WTC11 (cell line): ENCODE results near the gene HAGHL. TPM values are rescaled to one million over a fixed set of nuclear protein-coding genes. Genes with fewer than 3 reads are reported as not detected.

Source experiments
- ATAC-seq: fragments of 200-7000 bp; cut with Tn5 transposase; 2 replicates; pipeline ENCODE4 v1.10.0; 2021; ENCODE audit warnings: mild to moderate bottlenecking, moderate library complexity
- CTCF ChIA-PET: fragments of 300-600 bp; sonication (Branson Sonifier 250); formaldehyde crosslinking; loops from one replicate; lab custom pipeline; 2021; ENCODE audit warnings: antibody characterized with exemption; lab: Charles Lee
- POLR2A ChIA-PET: fragments of 350-600 bp; sonication (Branson Sonifier 250); formaldehyde crosslinking; loops from one replicate; lab custom pipeline; 2021; ENCODE audit warnings: antibody characterized with exemption; lab: Charles Lee
- DNase-seq: peaks from one replicate; pipeline ENCODE4 v3.0.0; 2021; ENCODE audit warnings: low spot score
- H3K27ac Mint-ChIP-seq: 2 replicates; pipeline ENCODE4 v1.8.0; 2021; ENCODE audit warnings: mixed read lengths
- H3K27me3 Mint-ChIP-seq: 2 replicates; pipeline ENCODE4 v1.8.0; 2021; ENCODE audit warnings: low read depth, mild to moderate bottlenecking, moderate library complexity, mixed read lengths
- H3K36me3 Mint-ChIP-seq: 2 replicates; pipeline ENCODE4 v1.8.0; 2021; ENCODE audit warnings: mixed read lengths
- H3K4me1 Mint-ChIP-seq: 2 replicates; pipeline ENCODE4 v1.8.0; 2022; ENCODE audit warnings: mixed read lengths
- H3K4me3 Mint-ChIP-seq: 2 replicates; pipeline ENCODE4 v1.8.0; 2021; ENCODE audit warnings: mild to moderate bottlenecking, moderate library complexity, mixed read lengths
- H3K9me3 Mint-ChIP-seq: 2 replicates; pipeline ENCODE4 v1.8.0; 2021; ENCODE audit warnings: mixed read lengths
- ATF1 ChIP-seq: sonication (generic); formaldehyde crosslinking; IDR thresholded peaks from 2 replicates; pipeline ENCODE4 v1.8.1; 2023; ENCODE audit warnings: mild to moderate bottlenecking, moderate library complexity, missing genetic modification reagents
- CBFB ChIP-seq: sonication (generic); formaldehyde crosslinking; IDR thresholded peaks from 2 replicates; pipeline ENCODE4 v1.8.1; 2022; ENCODE audit warnings: mild to moderate bottlenecking, low read depth, missing genetic modification reagents
- CREB1 ChIP-seq: sonication (generic); formaldehyde crosslinking; IDR thresholded peaks from 2 replicates; pipeline ENCODE4 v1.8.0; 2023; ENCODE audit warnings: mild to moderate bottlenecking, missing genetic modification reagents
- CREM ChIP-seq: sonication (generic); formaldehyde crosslinking; IDR thresholded peaks from 2 replicates; pipeline ENCODE4 v1.8.1; 2022; ENCODE audit warnings: mild to moderate bottlenecking, missing genetic modification reagents, moderate library complexity
- CTCF ChIP-seq: fragments of 200-600 bp; IDR thresholded peaks from 2 replicates; pipeline ENCODE4 v1.8.0; 2022; ENCODE audit warnings: antibody characterized with exemption
- E2F4 ChIP-seq: sonication (generic); formaldehyde crosslinking; IDR thresholded peaks from 2 replicates; pipeline ENCODE4 v1.8.1; 2022; ENCODE audit warnings: low read depth, mild to moderate bottlenecking, moderate library complexity, missing genetic modification reagents, borderline replicate concordance
- EMX1 ChIP-seq: fragments of 250-450 bp; sonication (Bioruptor Pico); IDR thresholded peaks from 2 replicates; pipeline ENCODE4 v1.8.0; 2021; ENCODE audit warnings: mild to moderate bottlenecking
- ESRRA ChIP-seq: sonication (generic); formaldehyde crosslinking; IDR thresholded peaks from 2 replicates; pipeline ENCODE4 v1.8.1; 2022; ENCODE audit warnings: mild to moderate bottlenecking, missing genetic modification reagents, borderline replicate concordance
- ETV6 ChIP-seq: sonication (generic); formaldehyde crosslinking; IDR thresholded peaks from 2 replicates; pipeline ENCODE4 v1.8.1; 2022; ENCODE audit warnings: mild to moderate bottlenecking, missing genetic modification reagents
- FOXK1 ChIP-seq: sonication (generic); formaldehyde crosslinking; IDR thresholded peaks from 2 replicates; pipeline ENCODE4 v1.8.0; 2022; ENCODE audit warnings: mild to moderate bottlenecking, moderate library complexity, missing genetic modification reagents
- GABPB1 ChIP-seq: sonication (generic); formaldehyde crosslinking; IDR thresholded peaks from 2 replicates; pipeline ENCODE4 v1.8.1; 2023; ENCODE audit warnings: mild to moderate bottlenecking, missing genetic modification reagents
- GTF2I ChIP-seq: fragments of 250-450 bp; sonication (Bioruptor Pico); conservative IDR thresholded peaks from 2 replicates; pipeline ENCODE4 v1.4.0; 2021; ENCODE audit warnings: mild to moderate bottlenecking
- HMGA2 ChIP-seq: fragments of 250-450 bp; sonication (Bioruptor Pico); IDR thresholded peaks from 2 replicates; pipeline ENCODE4 v1.4.0; 2021; ENCODE audit warnings: mild to moderate bottlenecking, moderate library complexity
- IRF2 ChIP-seq: sonication (generic); formaldehyde crosslinking; IDR thresholded peaks from 2 replicates; pipeline ENCODE4 v1.8.0; 2022; ENCODE audit warnings: low read depth, missing genetic modification reagents, borderline replicate concordance
- JAZF1 ChIP-seq: fragments of 250-450 bp; sonication (Bioruptor Pico); IDR thresholded peaks from 2 replicates; pipeline ENCODE4 v1.9.0; 2021; ENCODE audit warnings: moderate library complexity, mild to moderate bottlenecking, inconsistent platforms
- JUN ChIP-seq: sonication (generic); formaldehyde crosslinking; IDR thresholded peaks from 2 replicates; pipeline ENCODE4 v1.8.0; 2023; ENCODE audit warnings: mild to moderate bottlenecking, missing genetic modification reagents
- KAT7 ChIP-seq: sonication (generic); formaldehyde crosslinking; IDR thresholded peaks from 2 replicates; pipeline ENCODE4 v1.8.1; 2023; ENCODE audit warnings: missing genetic modification reagents, mild to moderate bottlenecking, borderline replicate concordance
- MXD4 ChIP-seq: fragments of 250-450 bp; sonication (Bioruptor Pico); IDR thresholded peaks from 2 replicates; pipeline ENCODE4 v1.8.0; 2021; ENCODE audit warnings: mild to moderate bottlenecking, moderate library complexity, borderline replicate concordance
- MYBL2 ChIP-seq: sonication (generic); formaldehyde crosslinking; IDR thresholded peaks from 2 replicates; pipeline ENCODE4 v1.8.1; 2023; ENCODE audit warnings: mild to moderate bottlenecking, moderate library complexity, missing genetic modification reagents
- NFATC4 ChIP-seq: fragments of 250-450 bp; sonication (Bioruptor Pico); IDR thresholded peaks from 2 replicates; pipeline ENCODE4 v1.9.0; 2021; ENCODE audit warnings: mild to moderate bottlenecking
- NR3C1 ChIP-seq: sonication (generic); formaldehyde crosslinking; conservative IDR thresholded peaks from 2 replicates; pipeline ENCODE4 v1.8.1; 2023; ENCODE audit warnings: low read depth, mild to moderate bottlenecking, missing genetic modification reagents
- TEAD1 ChIP-seq: sonication (generic); formaldehyde crosslinking; IDR thresholded peaks from 2 replicates; pipeline ENCODE4 v1.8.0; 2022; ENCODE audit warnings: mild to moderate bottlenecking, missing genetic modification reagents
- ZNF121 ChIP-seq: sonication (generic); formaldehyde crosslinking; IDR thresholded peaks from 2 replicates; pipeline ENCODE4 v1.8.0; 2023; ENCODE audit warnings: missing genetic modification reagents
- ZNF416 ChIP-seq: fragments of 250-450 bp; sonication (Bioruptor Pico); IDR thresholded peaks from 2 replicates; pipeline ENCODE4 v1.9.0; 2021; ENCODE audit warnings: mild to moderate bottlenecking, inconsistent platforms
- ZNF423 ChIP-seq: fragments of 250-450 bp; sonication (Bioruptor Pico); IDR thresholded peaks from 2 replicates; pipeline ENCODE4 v2.1.2; 2022; ENCODE audit warnings: mild to moderate bottlenecking, moderate library complexity
- ZNF671 ChIP-seq: fragments of 250-450 bp; sonication (Bioruptor Pico); IDR thresholded peaks from 2 replicates; pipeline ENCODE4 v1.8.0; 2021; ENCODE audit warnings: mild to moderate bottlenecking
- total RNA-seq: library from RNA; stranded (reverse); gene quantifications from 3 replicates; pipeline ENCODE4 v1.2.3, GENCODE V29; 2021
- TF ChIP-seq, protein P1 (sequence below): sonication (generic); formaldehyde crosslinking; IDR thresholded peaks from 2 replicates; pipeline ENCODE4 v1.8.1; 2023; ENCODE audit warnings: mild to moderate bottlenecking, missing genetic modification reagents, borderline replicate concordance
- TF ChIP-seq, protein P2 (sequence below): sonication (generic); formaldehyde crosslinking; IDR thresholded peaks from 2 replicates; pipeline ENCODE4 v1.8.1; 2022; ENCODE audit warnings: low read depth, missing genetic modification reagents, borderline replicate concordance
- TF ChIP-seq, protein P3 (sequence below): sonication (generic); formaldehyde crosslinking; IDR thresholded peaks from 2 replicates; pipeline ENCODE4 v1.8.0; 2022; ENCODE audit warnings: mild to moderate bottlenecking, missing genetic modification reagents
- TF ChIP-seq, protein P4 (sequence below): fragments of 250-450 bp; sonication (Bioruptor Pico); IDR thresholded peaks from 2 replicates; pipeline ENCODE4 v1.9.0; 2021; ENCODE audit warnings: mild to moderate bottlenecking

Gene HAGHL
- total RNA-seq, 1 experiment from 2014 or later, result 41.7 TPM

DNA sequence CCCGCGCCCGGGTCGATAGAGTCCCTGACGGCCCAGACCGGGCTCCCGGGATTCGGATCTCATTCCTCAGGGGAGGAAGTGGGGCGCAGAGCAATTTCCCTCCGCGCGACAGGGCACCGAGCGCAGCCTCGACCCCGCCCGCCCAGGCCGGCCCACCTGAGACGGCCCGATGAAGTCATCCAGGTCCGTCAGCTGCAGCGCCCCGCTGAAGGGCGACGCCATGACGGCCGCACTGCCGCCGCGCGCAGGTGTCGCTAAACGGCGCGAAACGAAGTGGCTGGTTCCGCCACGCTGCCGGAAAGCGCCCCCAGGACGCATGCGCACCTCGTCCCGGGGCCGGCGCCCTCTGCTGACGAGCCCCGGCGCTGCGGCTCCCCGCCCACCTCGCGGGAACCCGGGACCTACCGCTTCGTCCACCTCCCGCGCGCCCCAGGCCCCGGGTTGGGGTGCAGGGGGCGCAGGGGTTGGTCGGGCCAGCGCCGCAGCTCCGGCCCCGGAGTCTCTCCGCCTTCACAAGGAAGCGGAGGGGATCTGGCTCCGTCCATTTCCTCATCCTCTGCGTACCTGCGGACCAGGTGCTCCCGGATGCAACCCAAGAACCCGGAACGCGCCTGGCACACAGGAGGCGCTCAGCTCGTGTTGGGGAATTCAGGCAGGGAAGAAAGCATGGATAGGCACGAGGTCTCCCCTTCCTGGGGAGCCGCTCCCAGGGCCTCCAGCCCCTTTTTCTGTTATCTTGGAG lies 14.0 kb downstream of the HAGHL start, which contains the start of gene CIAO3:
Gene CIAO3 (minus strand): TSS at position 234 of the 742 bp plus-strand sequence. CDS start 12 bp downstream, at position 222.
- Mint-ChIP-seq H3K4me1 (peaks cover 15% of the 10 kb centered on the region), H3K4me3 (peak within 1 kb of the TSS; percentile 79), H3K36me3 (peaks cover 5% of the 10 kb centered on the region; the same call in 1 of the 2 replicates), H3K27me3 (no peaks in the 10 kb centered on the region), H3K27ac (peak within 1 kb of the TSS; percentile 78), H3K9me3 (no peaks in the 10 kb centered on the region)
- peak; percentile 93 for DNase-seq
- CTCF ChIA-PET, result interaction anchor here (0.5 to 3.8 kb wide), 30 partner anchors 8 to 1042 kb away, joined by 3 to 28 read pairs (median 4); partner anchors contain the start of genes ANTKMT, CCDC78, CHTF18 and HAGHL
- POLR2A ChIA-PET, result interaction anchor here (0.9 to 1.8 kb wide), 3 partner anchors 20 to 44 kb away, joined by 3 to 10 read pairs (median 4); partner anchors contain the start of genes ANTKMT and MSLN
- ATAC-seq, result peak; percentile 71
- TF ChIP-seq TEAD1 (peak; percentile 68; the same call in 1 of the 2 replicates), ETV6 (CRISPR knock-in tag) (peak; percentile 89; the same call in 1 of the 2 replicates), CBFB (CRISPR knock-in tag) (no peak), NFATC4 (CRISPR knock-in tag) (no peak), JAZF1 (CRISPR knock-in tag) (no peak), HMGA2 (no peak), NR3C1 (CRISPR knock-in tag) (no peak), MXD4 (CRISPR knock-in tag) (no peak), ZNF671 (CRISPR knock-in tag) (no peak), IRF2 (CRISPR knock-in tag) (no peak), EMX1 (no peak), GTF2I (CRISPR knock-in tag) (no peak), FOXK1 (peak; percentile 92), GABPB1 (CRISPR knock-in tag) (peak; percentile 79), CREB1 (0 out of 2 replicates have a peak, but pooled peaks have one; percentile 46), ZNF416 (no peak), CTCF (peak; percentile 79), ZNF121 (CRISPR knock-in tag) (no peak), JUN (CRISPR knock-in tag) (peak; percentile 55), MYBL2 (CRISPR knock-in tag) (peak; percentile 88), ATF1 (CRISPR knock-in tag) (no peak), CREM (CRISPR knock-in tag) (peak; percentile 94), ZNF423 (peak; percentile 82), E2F4 (CRISPR knock-in tag) (0 out of 2 replicates have a peak, but pooled peaks have one; percentile 18), KAT7 (CRISPR knock-in tag) (no peak), ESRRA (CRISPR knock-in tag) (peak; percentile 73; the same call in 1 of the 2 replicates)
- TF ChIP-seq, protein P1, sequence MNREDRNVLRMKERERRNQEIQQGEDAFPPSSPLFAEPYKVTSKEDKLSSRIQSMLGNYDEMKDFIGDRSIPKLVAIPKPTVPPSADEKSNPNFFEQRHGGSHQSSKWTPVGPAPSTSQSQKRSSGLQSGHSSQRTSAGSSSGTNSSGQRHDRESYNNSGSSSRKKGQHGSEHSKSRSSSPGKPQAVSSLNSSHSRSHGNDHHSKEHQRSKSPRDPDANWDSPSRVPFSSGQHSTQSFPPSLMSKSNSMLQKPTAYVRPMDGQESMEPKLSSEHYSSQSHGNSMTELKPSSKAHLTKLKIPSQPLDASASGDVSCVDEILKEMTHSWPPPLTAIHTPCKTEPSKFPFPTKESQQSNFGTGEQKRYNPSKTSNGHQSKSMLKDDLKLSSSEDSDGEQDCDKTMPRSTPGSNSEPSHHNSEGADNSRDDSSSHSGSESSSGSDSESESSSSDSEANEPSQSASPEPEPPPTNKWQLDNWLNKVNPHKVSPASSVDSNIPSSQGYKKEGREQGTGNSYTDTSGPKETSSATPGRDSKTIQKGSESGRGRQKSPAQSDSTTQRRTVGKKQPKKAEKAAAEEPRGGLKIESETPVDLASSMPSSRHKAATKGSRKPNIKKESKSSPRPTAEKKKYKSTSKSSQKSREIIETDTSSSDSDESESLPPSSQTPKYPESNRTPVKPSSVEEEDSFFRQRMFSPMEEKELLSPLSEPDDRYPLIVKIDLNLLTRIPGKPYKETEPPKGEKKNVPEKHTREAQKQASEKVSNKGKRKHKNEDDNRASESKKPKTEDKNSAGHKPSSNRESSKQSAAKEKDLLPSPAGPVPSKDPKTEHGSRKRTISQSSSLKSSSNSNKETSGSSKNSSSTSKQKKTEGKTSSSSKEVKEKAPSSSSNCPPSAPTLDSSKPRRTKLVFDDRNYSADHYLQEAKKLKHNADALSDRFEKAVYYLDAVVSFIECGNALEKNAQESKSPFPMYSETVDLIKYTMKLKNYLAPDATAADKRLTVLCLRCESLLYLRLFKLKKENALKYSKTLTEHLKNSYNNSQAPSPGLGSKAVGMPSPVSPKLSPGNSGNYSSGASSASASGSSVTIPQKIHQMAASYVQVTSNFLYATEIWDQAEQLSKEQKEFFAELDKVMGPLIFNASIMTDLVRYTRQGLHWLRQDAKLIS (CRISPR knock-in tag), result no peak
- TF ChIP-seq, protein P2, sequence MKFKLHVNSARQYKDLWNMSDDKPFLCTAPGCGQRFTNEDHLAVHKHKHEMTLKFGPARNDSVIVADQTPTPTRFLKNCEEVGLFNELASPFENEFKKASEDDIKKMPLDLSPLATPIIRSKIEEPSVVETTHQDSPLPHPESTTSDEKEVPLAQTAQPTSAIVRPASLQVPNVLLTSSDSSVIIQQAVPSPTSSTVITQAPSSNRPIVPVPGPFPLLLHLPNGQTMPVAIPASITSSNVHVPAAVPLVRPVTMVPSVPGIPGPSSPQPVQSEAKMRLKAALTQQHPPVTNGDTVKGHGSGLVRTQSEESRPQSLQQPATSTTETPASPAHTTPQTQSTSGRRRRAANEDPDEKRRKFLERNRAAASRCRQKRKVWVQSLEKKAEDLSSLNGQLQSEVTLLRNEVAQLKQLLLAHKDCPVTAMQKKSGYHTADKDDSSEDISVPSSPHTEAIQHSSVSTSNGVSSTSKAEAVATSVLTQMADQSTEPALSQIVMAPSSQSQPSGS, result peak; percentile 60; the same call in 1 of the 2 replicates
- TF ChIP-seq, protein P3, sequence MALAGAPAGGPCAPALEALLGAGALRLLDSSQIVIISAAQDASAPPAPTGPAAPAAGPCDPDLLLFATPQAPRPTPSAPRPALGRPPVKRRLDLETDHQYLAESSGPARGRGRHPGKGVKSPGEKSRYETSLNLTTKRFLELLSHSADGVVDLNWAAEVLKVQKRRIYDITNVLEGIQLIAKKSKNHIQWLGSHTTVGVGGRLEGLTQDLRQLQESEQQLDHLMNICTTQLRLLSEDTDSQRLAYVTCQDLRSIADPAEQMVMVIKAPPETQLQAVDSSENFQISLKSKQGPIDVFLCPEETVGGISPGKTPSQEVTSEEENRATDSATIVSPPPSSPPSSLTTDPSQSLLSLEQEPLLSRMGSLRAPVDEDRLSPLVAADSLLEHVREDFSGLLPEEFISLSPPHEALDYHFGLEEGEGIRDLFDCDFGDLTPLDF (CRISPR knock-in tag), result no peak; the same call in 1 of the 2 replicates
- TF ChIP-seq, protein P4, sequence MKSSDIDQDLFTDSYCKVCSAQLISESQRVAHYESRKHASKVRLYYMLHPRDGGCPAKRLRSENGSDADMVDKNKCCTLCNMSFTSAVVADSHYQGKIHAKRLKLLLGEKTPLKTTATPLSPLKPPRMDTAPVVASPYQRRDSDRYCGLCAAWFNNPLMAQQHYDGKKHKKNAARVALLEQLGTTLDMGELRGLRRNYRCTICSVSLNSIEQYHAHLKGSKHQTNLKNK (CRISPR knock-in tag), result no peak
